Tibial artery (tissue), 4 donors: ENCODE measurements around the gene PDCL2.

Experiments
- DNase-seq, 2 donors: peaks; one replicate each; pipeline ENCODE4 v3.0.0-alpha.2; 2019
- H3K27ac ChIP-seq, 2 donors: fragments of 200-600 bp; sonication (generic) in 1 of 2; 1 replicate in 1 of 2; 2 replicates in 1 of 2; pipeline ENCODE4 v1.5.1; 2018 to 2019; ENCODE audit warnings: mild to moderate bottlenecking in 1 of 2
- H3K27me3 ChIP-seq, 2 donors: fragments of 200-600 bp; sonication (generic) in 1 of 2; one replicate each; pipeline versions ENCODE4 v1.5.1 to v1.6.0; 2016 to 2019
- H3K36me3 ChIP-seq, 3 donors: fragments of 200-600 bp; sonication (generic) in 2 of 3; one replicate each; pipeline ENCODE4 v1.5.1; 2016 to 2019; ENCODE audit warnings: mild to moderate bottlenecking in 2 of 3
- H3K4me1 ChIP-seq, 4 donors: fragments of 200-600 bp; sonication (generic) in 2 of 4; 1 replicate in 3 of 4; 2 replicates in 1 of 4; pipeline ENCODE4 v1.5.1; 2016 to 2019
- H3K4me3 ChIP-seq, 2 donors: fragments of 200-600 bp; sonication (generic) in 1 of 2; 1 replicate in 1 of 2; 2 replicates in 1 of 2; pipeline ENCODE4 v1.5.1; 2018 to 2019; ENCODE audit warnings: mild to moderate bottlenecking in 2 of 2
- H3K9me3 ChIP-seq, 3 donors: fragments of 200-600 bp; sonication (generic) in 1 of 3; one replicate each; pipeline ENCODE4 v1.5.1; 2016 to 2019
- CTCF ChIP-seq, 2 experiments: fragments of 200-600 bp in 1 of 2; fragments of 450-650 bp in 1 of 2; IDR thresholded peaks; one replicate each; pipeline ENCODE4 v1.5.1; 2017 to 2019; ENCODE audit warnings: antibody characterized with exemption in 2 of 2, mild to moderate bottlenecking in 1 of 2, moderate library complexity in 1 of 2
- intact Hi-C: fragments of 100-400 bp; cut with DNase I; formaldehyde crosslinking; loops from one replicate; pipeline ENCODE4 v1.15.0; 2023; ENCODE audit warnings: low total_unique reads

PDCL2 gene

DNA sequence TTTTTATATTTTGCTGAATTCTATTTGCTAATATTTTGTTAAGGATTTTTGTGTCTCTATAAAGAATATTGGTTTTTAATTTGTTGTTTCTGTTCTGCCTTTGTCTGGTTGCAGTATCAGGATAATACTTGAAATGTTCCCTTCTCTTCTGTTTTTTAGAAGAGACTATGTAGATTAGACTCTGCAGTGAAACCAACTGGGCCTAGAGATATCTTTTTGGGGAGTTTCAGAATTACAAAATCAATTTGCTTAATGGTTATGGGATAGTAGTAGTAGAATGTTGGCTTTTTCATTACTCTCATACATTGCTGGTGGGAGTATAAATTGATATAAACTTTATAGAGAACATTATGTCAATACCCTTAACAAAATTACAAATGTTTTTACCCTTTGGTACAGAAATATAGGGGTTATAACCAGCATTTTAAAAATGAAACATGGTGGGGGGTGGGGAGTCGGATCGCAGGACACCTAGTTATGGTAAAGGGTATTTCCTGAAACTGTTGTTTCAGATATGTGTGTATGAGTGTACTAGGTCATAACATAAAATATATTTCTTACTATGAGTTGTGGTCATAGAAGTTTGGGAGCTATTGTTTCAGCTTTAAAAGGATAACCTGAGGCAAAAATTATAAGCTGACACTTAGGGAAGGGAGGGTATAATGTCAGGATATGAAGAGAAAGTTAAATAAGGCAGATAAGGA lies 74.4 kb downstream of the PDCL2 start:
- Histone ChIP-seq H3K4me1 (peaks cover 0 to 6% (median 0%) of the 10 kb centered on the region in 4 donors), H3K36me3 (no peaks in the 10 kb centered on the region), H3K27me3 (no peaks in the 10 kb centered on the region), H3K27ac (no peak overlapping the region), H3K4me3 (no peak overlapping the region), H3K9me3 (no peaks in the 10 kb centered on the region)
- TF ChIP-seq CTCF (IDR thresholded peaks at IDR 0.05) = no peak
- no peak for DNase-seq
- intact Hi-C loops = no loop called here

- Histone ChIP-seq H3K36me3 (peaks cover 0 to 11% (median 0%) of the 10 kb centered on the region in 3 donors), H3K27ac (no peak overlapping the region), H3K27me3 (no peaks in the 10 kb centered on the region), H3K4me1 (peaks cover 0 to 6% (median 0%) of the 10 kb centered on the region in 4 donors), H3K9me3 (no peaks in the 10 kb centered on the region), H3K4me3 (no peak overlapping the region)
- TF ChIP-seq CTCF (IDR thresholded peaks at IDR 0.05) = no peak
- no peak for DNase-seq
- intact Hi-C loops = no loop called here
Observed at GRCh38 chr4:55512922-55513571, 79.0 kb downstream of the PDCL2 start.

- Histone ChIP-seq H3K9me3 (no peaks in the 10 kb centered on the region), H3K4me3 (no peak overlapping the region), H3K36me3 (peaks cover 0 to 11% (median 0%) of the 10 kb centered on the region in 3 donors), H3K4me1 (peaks cover 0 to 6% (median 2%) of the 10 kb centered on the region in 4 donors), H3K27ac (no peak overlapping the region), H3K27me3 (no peaks in the 10 kb centered on the region)
- intact Hi-C loops = no loop called here
- no peak for DNase-seq
- no peak for TF ChIP-seq CTCF (IDR thresholded peaks at IDR 0.05)
Observed at GRCh38 chr4:55512077-55512476, 80.0 kb downstream of the PDCL2 start.

GRCh38 chr4:55510685-55511084 lies 81.4 kb downstream of the PDCL2 start:
- Histone ChIP-seq H3K36me3 (peaks cover 0 to 17% (median 0%) of the 10 kb centered on the region in 3 donors), H3K4me3 (no peak overlapping the region), H3K9me3 (no peaks in the 10 kb centered on the region), H3K4me1 (peaks cover 0 to 6% (median 2%) of the 10 kb centered on the region in 4 donors), H3K27me3 (no peaks in the 10 kb centered on the region), H3K27ac (no peak overlapping the region)
- intact Hi-C loops = no loop called here
- TF ChIP-seq CTCF (IDR thresholded peaks at IDR 0.05) = no peak
- no peak for DNase-seq

DNA sequence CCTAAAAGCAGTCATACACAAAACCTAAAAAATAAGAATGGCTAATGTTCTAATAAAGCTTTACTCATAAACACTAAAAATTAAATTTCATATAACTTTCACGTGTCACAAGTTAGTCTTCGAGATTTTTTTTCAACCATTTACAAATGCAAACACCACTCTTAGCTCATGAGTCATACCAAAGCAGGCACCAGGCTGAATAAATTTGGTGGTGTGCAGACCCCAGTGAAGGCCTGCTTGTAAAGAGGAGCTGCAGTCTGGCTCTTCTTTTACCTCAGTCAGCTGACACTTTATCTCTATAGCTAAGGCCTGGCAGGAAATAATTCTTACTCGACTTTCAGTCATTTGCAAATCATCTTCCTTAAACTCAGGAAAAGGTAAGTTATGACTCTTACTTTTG lies 82.8 kb downstream of the PDCL2 start:
- peaks cover 0 to 17% (median 0%) of the 10 kb centered on the region in 3 donors for H3K36me3 ChIP-seq
- H3K27ac ChIP-seq = no peak overlapping the region
- H3K27me3 ChIP-seq = no peaks in the 10 kb centered on the region
- DNase-seq = no peak
- no peak overlapping the region for H3K4me3 ChIP-seq
- H3K9me3 ChIP-seq = no peaks in the 10 kb centered on the region
- H3K4me1 ChIP-seq = peaks cover 0 to 4% (median 0%) of the 10 kb centered on the region in 4 donors
- intact Hi-C loops = no loop called here
- TF ChIP-seq CTCF (IDR thresholded peaks at IDR 0.05) = no peak
